Measurements from ENCODE around the gene DDX49. TPM values are rescaled to one million over a fixed set of nuclear protein-coding genes. Genes with fewer than 3 reads are reported as not detected.

DDX49 gene
- total RNA-seq, 3 donors from 2014 or later (not counting 1 experiment from before 2014, with no cell fraction given), result 59.3 to 66.9 (median 62.9) TPM

DNA sequence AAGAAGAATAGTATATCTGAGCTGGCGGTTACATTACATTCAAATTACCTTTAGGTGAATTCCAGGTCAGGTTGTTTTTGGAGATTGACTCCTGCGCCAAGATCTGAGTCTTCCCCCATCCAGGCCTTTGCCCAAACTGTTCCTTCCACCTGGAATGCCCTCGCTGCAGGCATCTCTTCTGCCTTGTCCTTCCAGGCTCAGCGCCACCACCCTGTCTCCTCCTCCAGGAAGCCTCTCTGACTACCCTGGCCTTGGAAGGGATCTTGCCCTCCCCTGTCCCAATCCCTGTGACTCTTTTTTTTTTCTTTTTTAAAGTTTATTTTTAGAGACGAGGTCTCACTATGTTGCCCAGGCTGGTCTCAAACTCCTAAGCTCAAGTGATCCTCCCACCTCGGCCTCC, 23.2 kb downstream of the DDX49 start:
- no peak overlapping the region for H3K27ac Mint-ChIP-seq
- H3K9me3 Mint-ChIP-seq, result no peaks in the 10 kb centered on the region
- 91% methylated on average over 6 of the region's 6 CpGs for WGBS (ENCODE audit: insufficient coverage)
- no peaks in the 10 kb centered on the region for H3K36me3 Mint-ChIP-seq
- H3K27me3 ChIP-seq (ENCODE audit: control insufficient read depth, insufficient read depth, low read length), result peaks cover 19% of the 10 kb centered on the region
- H3K36me3 ChIP-seq (ENCODE audit: control insufficient read depth, insufficient read depth, low read length), result no peaks in the 10 kb centered on the region
- H3K27ac ChIP-seq (ENCODE audit: low read length), result no peak overlapping the region
- H3K4me3 Mint-ChIP-seq, result peak overlapping the region; percentile 62
- peaks cover 32 to 34% of the 10 kb centered on the region in 2 donors for H3K27me3 Mint-ChIP-seq (ENCODE audit: low read depth in 2 of 2)
- H3K4me1 ChIP-seq (ENCODE audit: control insufficient read depth, insufficient read depth, low read length), result peaks cover 19% of the 10 kb centered on the region
- intact Hi-C loops (cut with micrococcal nuclease), result no loop called here
- H3K4me3 ChIP-seq (ENCODE audit: low read length), result no peak overlapping the region
- ATAC-seq (no peak), DNase-seq (no peak)
- no peaks in the 10 kb centered on the region for H3K9me3 ChIP-seq (ENCODE audit: control insufficient read depth, insufficient read depth, low read length)
- H3K4me1 Mint-ChIP-seq, result peaks cover 0 to 19% of the 10 kb centered on the region in 2 donors
- TF ChIP-seq, protein P1, sequence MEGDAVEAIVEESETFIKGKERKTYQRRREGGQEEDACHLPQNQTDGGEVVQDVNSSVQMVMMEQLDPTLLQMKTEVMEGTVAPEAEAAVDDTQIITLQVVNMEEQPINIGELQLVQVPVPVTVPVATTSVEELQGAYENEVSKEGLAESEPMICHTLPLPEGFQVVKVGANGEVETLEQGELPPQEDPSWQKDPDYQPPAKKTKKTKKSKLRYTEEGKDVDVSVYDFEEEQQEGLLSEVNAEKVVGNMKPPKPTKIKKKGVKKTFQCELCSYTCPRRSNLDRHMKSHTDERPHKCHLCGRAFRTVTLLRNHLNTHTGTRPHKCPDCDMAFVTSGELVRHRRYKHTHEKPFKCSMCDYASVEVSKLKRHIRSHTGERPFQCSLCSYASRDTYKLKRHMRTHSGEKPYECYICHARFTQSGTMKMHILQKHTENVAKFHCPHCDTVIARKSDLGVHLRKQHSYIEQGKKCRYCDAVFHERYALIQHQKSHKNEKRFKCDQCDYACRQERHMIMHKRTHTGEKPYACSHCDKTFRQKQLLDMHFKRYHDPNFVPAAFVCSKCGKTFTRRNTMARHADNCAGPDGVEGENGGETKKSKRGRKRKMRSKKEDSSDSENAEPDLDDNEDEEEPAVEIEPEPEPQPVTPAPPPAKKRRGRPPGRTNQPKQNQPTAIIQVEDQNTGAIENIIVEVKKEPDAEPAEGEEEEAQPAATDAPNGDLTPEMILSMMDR (IDR thresholded peaks at IDR 0.05), result no peak

DNA sequence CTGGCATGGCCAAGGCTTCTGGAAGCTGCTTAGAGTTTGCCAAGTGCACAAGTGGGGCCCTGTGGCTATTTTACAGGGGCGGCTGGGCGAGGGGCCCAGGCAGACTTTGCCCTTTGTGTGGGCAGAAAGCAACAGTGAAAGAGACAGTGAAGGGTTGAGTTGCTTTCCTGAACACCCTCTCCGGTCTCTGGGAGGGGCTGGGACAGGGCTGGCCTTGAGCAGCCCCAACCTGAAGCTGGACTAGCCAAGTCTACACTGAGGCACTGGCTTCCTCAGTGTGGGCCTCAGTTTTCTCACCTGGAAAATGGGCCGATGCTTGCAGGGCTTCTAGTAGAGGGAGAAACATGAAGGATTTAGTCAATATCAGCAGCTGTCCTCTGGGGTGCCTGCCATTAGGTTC, 23.9 kb downstream of the DDX49 start:
- 85% methylated on average over 4 of the region's 4 CpGs for WGBS (ENCODE audit: insufficient coverage)
- Histone ChIP-seq H3K27ac (ENCODE audit: low read length) (no peak overlapping the region), H3K4me1 (ENCODE audit: control insufficient read depth, insufficient read depth, low read length) (peaks cover 25% of the 10 kb centered on the region), H3K36me3 (ENCODE audit: control insufficient read depth, insufficient read depth, low read length) (no peaks in the 10 kb centered on the region), H3K9me3 (ENCODE audit: control insufficient read depth, insufficient read depth, low read length) (no peaks in the 10 kb centered on the region), H3K4me3 (ENCODE audit: low read length) (no peak overlapping the region), H3K27me3 (ENCODE audit: control insufficient read depth, insufficient read depth, low read length) (peaks cover 19% of the 10 kb centered on the region)
- Mint-ChIP-seq H3K9me3 (no peaks in the 10 kb centered on the region), H3K36me3 (no peaks in the 10 kb centered on the region), H3K27ac (no peak overlapping the region), H3K27me3 (ENCODE audit: low read depth in 2 of 2) (peaks cover 32 to 38% of the 10 kb centered on the region in 2 donors), H3K4me1 (peaks cover 0 to 19% of the 10 kb centered on the region in 2 donors), H3K4me3 (no peak overlapping the region)
- TF ChIP-seq, protein P1 (IDR thresholded peaks at IDR 0.05), result no peak
- intact Hi-C loops (cut with micrococcal nuclease), result no loop called here
- DNase-seq (no peak), ATAC-seq (no peak)

DNA sequence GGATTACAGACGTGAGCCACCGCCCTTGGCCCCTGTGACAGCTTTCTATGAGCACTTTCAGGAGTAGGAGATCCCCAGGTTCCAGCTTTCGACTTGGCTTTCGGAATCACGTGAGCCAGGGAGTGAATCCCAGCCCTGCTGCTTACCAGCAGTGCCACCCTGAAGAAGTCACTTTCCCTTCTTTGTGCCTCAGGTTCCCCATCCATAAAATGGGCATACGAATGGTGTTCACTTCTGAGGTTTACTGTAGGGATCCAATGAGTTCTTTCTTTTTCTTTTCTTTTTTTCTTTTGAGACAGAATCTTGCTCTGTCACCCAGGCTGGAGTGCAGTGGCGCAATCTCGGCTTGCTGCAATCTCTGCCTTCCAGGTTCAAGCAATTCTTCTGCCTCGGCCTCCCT, 25.8 kb downstream of the DDX49 start:
- H3K4me1 ChIP-seq (ENCODE audit: control insufficient read depth, insufficient read depth, low read length), result peaks cover 33% of the 10 kb centered on the region
- H3K27ac ChIP-seq (ENCODE audit: low read length), result no peak overlapping the region

DNA sequence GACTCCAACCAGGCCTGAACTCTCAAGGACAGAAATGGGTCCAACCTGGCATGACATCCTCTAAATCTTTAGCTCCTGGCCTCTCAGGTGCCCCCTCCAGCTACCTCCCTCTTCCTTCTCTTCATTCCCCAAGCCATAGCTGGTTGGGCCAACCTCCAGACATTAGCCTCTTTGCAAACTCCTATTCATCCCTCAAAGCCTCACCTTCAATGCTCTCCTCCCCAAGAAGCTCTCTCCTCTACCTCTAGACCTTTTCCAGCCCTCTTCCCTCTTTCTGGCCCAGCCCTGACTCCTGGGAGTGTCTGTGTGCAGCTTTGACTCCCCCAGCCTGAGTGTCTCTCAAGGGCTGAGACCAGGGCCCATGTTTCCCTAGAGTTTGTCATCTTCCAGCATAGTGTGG, 26.8 kb downstream of the DDX49 start:
- H3K36me3 Mint-ChIP-seq, result no peaks in the 10 kb centered on the region
- H3K4me3 Mint-ChIP-seq, result no peak overlapping the region
- ATAC-seq (no peak), DNase-seq (no peak)
- peaks cover 0 to 18% of the 10 kb centered on the region in 2 donors for H3K4me1 Mint-ChIP-seq
- H3K27ac ChIP-seq (ENCODE audit: low read length), result no peak overlapping the region
- no peaks in the 10 kb centered on the region for H3K36me3 ChIP-seq (ENCODE audit: control insufficient read depth, insufficient read depth, low read length)
- peaks cover 26% of the 10 kb centered on the region for H3K4me1 ChIP-seq (ENCODE audit: control insufficient read depth, insufficient read depth, low read length)
- no peaks in the 10 kb centered on the region for H3K9me3 ChIP-seq (ENCODE audit: control insufficient read depth, insufficient read depth, low read length)
- H3K4me3 ChIP-seq (ENCODE audit: low read length), result no peak overlapping the region
- no peak overlapping the region for H3K27ac Mint-ChIP-seq
- peaks cover 17 to 27% of the 10 kb centered on the region in 2 donors for H3K27me3 Mint-ChIP-seq (ENCODE audit: low read depth in 2 of 2)
- intact Hi-C loops (cut with micrococcal nuclease), result no loop called here
- H3K27me3 ChIP-seq (ENCODE audit: control insufficient read depth, insufficient read depth, low read length), result peaks cover 8% of the 10 kb centered on the region
- no peaks in the 10 kb centered on the region for H3K9me3 Mint-ChIP-seq
- TF ChIP-seq, protein P1 (IDR thresholded peaks at IDR 0.05), result no peak

More for the DNA sequence above, 25.8 kb downstream of the DDX49 start:
- DNase-seq (no peak), ATAC-seq (no peak)
- peaks cover 13% of the 10 kb centered on the region for H3K27me3 ChIP-seq (ENCODE audit: control insufficient read depth, insufficient read depth, low read length)
- Mint-ChIP-seq H3K4me3 (no peak overlapping the region), H3K27ac (no peak overlapping the region), H3K36me3 (no peaks in the 10 kb centered on the region), H3K27me3 (ENCODE audit: low read depth in 2 of 2) (peaks cover 17 to 30% of the 10 kb centered on the region in 2 donors), H3K9me3 (no peaks in the 10 kb centered on the region), H3K4me1 (peaks cover 0 to 22% of the 10 kb centered on the region in 2 donors)
- 90% methylated on average over 9 of the region's 9 CpGs for WGBS (ENCODE audit: insufficient coverage)
- no peak overlapping the region for H3K4me3 ChIP-seq (ENCODE audit: low read length)
- H3K9me3 ChIP-seq (ENCODE audit: control insufficient read depth, insufficient read depth, low read length), result no peaks in the 10 kb centered on the region
- no peaks in the 10 kb centered on the region for H3K36me3 ChIP-seq (ENCODE audit: control insufficient read depth, insufficient read depth, low read length)
- intact Hi-C loops (cut with micrococcal nuclease), result no loop called here
- TF ChIP-seq, protein P1 (IDR thresholded peaks at IDR 0.05), result no peak

Measured in natural killer cell (primary cell).